ENCODE results near the gene CHST8.
"Not testable (repeated sequence)": the region's sequence is repeated elsewhere in the genome, so short reads cannot be mapped to it uniquely, and the experiment has no call there.

The CHST8 gene

DNA sequence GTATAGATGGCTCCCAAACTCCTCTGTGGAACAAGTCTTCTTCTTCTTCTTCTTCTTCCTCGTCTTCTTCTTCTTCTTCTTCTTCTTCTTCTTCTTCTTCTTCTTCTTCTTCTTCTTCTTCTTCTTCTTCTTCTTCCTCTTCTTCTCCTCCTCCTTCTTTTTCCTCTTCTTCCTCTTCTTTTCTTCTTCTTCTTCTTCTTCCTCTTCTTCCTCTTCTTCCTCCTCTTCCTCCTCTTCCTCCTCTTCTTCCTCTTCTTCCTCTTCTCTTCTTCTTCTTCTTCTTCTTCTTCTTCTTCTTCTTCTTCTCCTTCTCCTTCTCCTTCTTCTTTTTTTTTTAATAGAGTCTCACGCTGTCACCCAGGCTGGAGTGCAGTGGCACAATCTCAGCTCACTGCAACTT, 3.4 kb upstream of the CHST8 start:
- H3K27ac ChIP-seq (ENCODE audit: low read depth, low read length); H3K36me3 ChIP-seq (ENCODE audit: control insufficient read depth, insufficient read depth, low read length); H3K9ac ChIP-seq (ENCODE audit: low read depth, low read length); H3K4me1 ChIP-seq (ENCODE audit: control insufficient read depth, insufficient read depth, low read length); H3K4me3 ChIP-seq (ENCODE audit: low read depth, low read length); H3K9me3 ChIP-seq (ENCODE audit: control insufficient read depth, insufficient read depth, low read length): not testable (repeated sequence)
- peaks cover 46% of the 10 kb centered on the region for H3K27me3 ChIP-seq (ENCODE audit: control insufficient read depth, insufficient read depth, low read length)

DNA sequence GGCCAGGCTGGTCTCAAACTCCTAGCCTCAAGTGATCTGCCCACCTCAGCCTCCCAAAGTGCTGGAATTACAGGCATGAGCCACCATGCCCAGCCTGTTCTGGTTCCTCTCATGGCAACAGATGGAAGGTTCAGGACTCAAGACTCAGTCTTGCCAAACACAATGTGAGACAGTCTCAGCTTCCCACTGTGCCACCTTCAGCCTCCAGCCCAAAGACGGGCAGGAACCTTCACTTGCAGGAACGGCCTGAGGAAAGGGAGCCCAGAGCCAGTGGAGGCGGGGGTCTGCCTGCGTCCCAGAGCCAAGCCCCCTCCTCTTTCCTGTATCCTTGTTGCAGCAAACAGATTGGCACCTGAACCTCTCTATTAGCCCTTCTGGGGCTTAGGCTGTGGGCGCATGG, 2.9 kb upstream of the CHST8 start:
- no peak overlapping the region for H3K27ac ChIP-seq (ENCODE audit: low read depth, low read length)
- peaks cover 52% of the 10 kb centered on the region for H3K27me3 ChIP-seq (ENCODE audit: control insufficient read depth, insufficient read depth, low read length)
- no peak overlapping the region for H3K4me3 ChIP-seq (ENCODE audit: low read depth, low read length)
- no peak overlapping the region for H3K9ac ChIP-seq (ENCODE audit: low read depth, low read length)
- no peaks in the 10 kb centered on the region for H3K36me3 ChIP-seq (ENCODE audit: control insufficient read depth, insufficient read depth, low read length)
- H3K4me1 ChIP-seq (ENCODE audit: control insufficient read depth, insufficient read depth, low read length) = peaks cover 8% of the 10 kb centered on the region
- H3K9me3 ChIP-seq (ENCODE audit: control insufficient read depth, insufficient read depth, low read length) = no peaks in the 10 kb centered on the region

DNA sequence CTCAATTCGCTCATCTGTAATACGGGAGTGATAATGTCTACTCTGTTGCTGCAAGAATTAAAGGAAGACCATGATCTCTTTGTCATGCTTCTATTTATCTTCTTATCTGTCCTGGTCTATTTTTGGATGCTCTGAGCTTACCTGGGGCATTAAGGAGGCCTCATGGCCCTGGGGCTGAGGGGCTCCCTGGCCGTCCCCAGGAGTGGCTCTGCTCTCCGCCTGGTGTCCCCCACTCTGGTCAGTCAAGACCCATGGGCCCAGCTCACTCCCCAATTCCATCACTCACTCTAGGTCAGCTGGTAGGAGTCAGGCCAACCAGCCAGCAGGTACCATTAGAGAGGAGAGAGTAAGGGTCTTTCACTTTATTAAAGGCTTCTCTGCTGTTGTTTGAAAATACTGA, 1.1 kb upstream of the CHST8 start:
- H3K36me3 ChIP-seq (ENCODE audit: control insufficient read depth, insufficient read depth, low read length) = no peaks in the 10 kb centered on the region
- H3K4me1 ChIP-seq (ENCODE audit: control insufficient read depth, insufficient read depth, low read length) = peaks cover 11% of the 10 kb centered on the region
- peaks cover 62% of the 10 kb centered on the region for H3K27me3 ChIP-seq (ENCODE audit: control insufficient read depth, insufficient read depth, low read length)
- no peaks in the 10 kb centered on the region for H3K9me3 ChIP-seq (ENCODE audit: control insufficient read depth, insufficient read depth, low read length)
- H3K27ac ChIP-seq (ENCODE audit: low read depth, low read length) = no peak overlapping the region
- H3K9ac ChIP-seq (ENCODE audit: low read depth, low read length) = no peak overlapping the region
- H3K4me3 ChIP-seq (ENCODE audit: low read depth, low read length) = no peak overlapping the region

DNA sequence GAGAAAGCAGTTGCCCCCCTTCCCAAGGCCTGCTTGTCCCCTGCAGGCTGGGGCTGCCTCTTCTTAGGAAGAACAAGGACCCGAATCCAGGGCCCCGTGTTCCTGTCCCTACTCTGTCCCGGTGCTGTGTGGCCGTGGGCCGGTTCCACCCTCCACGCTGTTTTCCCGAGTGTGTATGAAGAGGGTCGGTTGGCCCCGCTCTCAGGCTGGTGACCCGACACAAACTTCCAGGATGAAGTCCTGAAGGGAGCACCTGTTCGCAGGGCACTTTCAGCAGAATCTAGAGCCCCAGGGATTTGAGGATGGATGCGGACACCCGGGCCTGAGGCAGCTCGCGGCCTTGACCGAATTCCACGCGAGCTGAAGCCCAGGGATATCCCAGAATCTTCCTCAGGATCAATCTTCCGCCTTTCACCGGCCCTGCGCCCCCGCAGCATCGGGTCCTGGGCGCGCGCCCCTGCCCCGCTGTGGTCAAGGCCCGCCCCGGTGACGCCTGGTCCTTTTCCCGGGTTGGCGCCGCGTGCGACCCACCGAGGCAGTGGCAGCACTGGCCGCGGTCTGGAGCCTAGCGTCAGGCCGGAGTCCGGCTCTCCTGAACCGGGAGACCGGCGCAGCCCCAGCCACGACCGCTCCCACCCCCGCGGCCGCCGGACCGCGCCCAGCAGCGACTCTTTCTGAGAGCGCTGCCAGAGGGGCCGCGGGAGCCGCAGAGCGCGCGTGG, 528 bp upstream of the CHST8 start:
- Histone ChIP-seq H3K27me3 (ENCODE audit: control insufficient read depth, insufficient read depth, low read length) (peaks cover 62% of the 10 kb centered on the region), H3K9ac (ENCODE audit: low read depth, low read length) (no peak overlapping the region), H3K4me3 (ENCODE audit: low read depth, low read length) (peak overlapping the region; percentile 75; the same call in 1 of the 2 replicates)

DNA sequence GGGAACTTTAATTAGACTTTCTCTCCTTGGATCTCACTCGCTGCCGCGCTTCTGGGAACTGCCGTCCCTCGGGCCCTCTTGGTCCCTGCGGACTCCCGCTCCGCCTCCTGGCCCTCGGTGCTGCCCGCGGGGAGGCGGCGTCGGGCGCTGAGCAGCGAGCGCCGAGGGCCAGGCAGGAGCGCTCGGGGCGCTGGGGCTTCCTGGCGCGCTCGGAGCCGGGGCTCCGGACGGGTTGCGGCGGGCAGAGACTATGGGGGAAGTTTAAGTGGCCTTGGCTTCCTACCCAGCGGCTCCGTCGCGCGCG, 704 bp downstream of the CHST8 start:
- no peaks in the 10 kb centered on the region for H3K36me3 ChIP-seq (ENCODE audit: control insufficient read depth, insufficient read depth, low read length)
- no peaks in the 10 kb centered on the region for H3K9me3 ChIP-seq (ENCODE audit: control insufficient read depth, insufficient read depth, low read length)
- no peak overlapping the region; the same call in 1 of the 2 replicates for H3K9ac ChIP-seq (ENCODE audit: low read depth, low read length)
- peaks cover 62% of the 10 kb centered on the region for H3K27me3 ChIP-seq (ENCODE audit: control insufficient read depth, insufficient read depth, low read length)
- peak overlapping the region; percentile 75 for H3K4me3 ChIP-seq (ENCODE audit: low read depth, low read length)
- peaks cover 17% of the 10 kb centered on the region for H3K4me1 ChIP-seq (ENCODE audit: control insufficient read depth, insufficient read depth, low read length)
- no peak overlapping the region for H3K27ac ChIP-seq (ENCODE audit: low read depth, low read length)

More for the DNA sequence above, 528 bp upstream of the CHST8 start:
- Histone ChIP-seq H3K36me3 (ENCODE audit: control insufficient read depth, insufficient read depth, low read length) (no peaks in the 10 kb centered on the region), H3K9me3 (ENCODE audit: control insufficient read depth, insufficient read depth, low read length) (no peaks in the 10 kb centered on the region), H3K27ac (ENCODE audit: low read depth, low read length) (no peak overlapping the region), H3K4me1 (ENCODE audit: control insufficient read depth, insufficient read depth, low read length) (peaks cover 12% of the 10 kb centered on the region)

DNA sequence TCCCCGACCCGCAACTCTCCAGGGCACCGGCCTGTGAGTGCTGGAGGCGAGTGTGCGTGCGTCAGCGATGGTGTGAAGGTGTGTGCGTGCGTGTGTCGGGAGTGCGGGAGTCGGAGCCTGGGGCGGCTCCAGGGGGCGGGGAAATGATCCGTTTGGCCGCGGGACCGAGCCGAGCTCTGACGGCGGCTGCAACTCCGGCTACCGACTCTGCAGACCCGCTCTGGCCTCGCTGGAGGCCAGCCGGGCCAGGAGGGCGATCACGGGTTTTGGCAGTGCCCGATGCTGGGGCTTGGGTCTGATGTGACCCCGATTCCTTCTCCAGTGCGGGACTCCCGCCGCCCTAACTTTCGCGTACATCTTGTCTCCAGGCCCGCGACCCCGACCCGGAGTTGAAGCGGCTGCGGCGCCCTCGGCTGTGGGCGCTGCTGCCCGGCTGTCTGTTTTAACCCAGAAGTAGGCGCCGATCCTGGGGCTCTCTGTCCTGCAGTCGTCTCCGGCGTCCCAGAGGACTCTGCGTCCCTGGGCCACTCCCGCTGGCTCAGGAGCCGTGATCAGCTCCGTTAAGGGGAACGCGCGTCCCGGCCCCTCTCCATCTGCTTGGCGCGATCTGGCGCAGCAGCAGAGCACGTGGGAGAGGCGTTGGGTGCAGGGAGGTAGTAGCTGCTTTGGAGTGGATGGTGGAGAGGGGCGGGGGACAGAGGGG, 1.2 kb downstream of the CHST8 start:
- Histone ChIP-seq H3K4me1 (ENCODE audit: control insufficient read depth, insufficient read depth, low read length) (peaks cover 17% of the 10 kb centered on the region), H3K9ac (ENCODE audit: low read depth, low read length) (no peak overlapping the region; the same call in 1 of the 2 replicates), H3K27ac (ENCODE audit: low read depth, low read length) (no peak overlapping the region), H3K36me3 (ENCODE audit: control insufficient read depth, insufficient read depth, low read length) (no peaks in the 10 kb centered on the region), H3K4me3 (ENCODE audit: low read depth, low read length) (peak overlapping the region; percentile 75), H3K27me3 (ENCODE audit: control insufficient read depth, insufficient read depth, low read length) (peaks cover 60% of the 10 kb centered on the region), H3K9me3 (ENCODE audit: control insufficient read depth, insufficient read depth, low read length) (no peaks in the 10 kb centered on the region)

DNA sequence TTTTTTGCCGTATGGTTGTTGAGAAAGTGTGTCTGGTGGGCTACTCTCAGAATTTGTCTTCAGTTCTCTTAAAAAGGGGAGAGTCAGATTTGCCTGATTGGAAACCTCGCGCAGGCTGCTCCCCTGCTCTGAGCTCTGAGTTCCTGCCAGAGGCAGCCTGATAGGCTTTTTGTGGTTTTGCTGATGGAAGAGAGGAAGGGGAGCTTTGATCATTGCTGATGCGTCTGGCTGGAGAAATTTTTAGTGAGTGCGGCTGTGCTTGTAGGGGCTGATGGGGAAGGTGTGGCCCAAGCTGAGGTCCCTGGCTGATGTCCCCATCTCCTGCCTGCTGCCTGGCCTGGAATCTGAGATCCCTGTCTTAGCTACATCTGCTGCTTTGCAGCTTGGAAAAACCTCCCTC, 2.8 kb downstream of the CHST8 start:
- H3K4me1 ChIP-seq (ENCODE audit: control insufficient read depth, insufficient read depth, low read length) = peaks cover 17% of the 10 kb centered on the region

DNA sequence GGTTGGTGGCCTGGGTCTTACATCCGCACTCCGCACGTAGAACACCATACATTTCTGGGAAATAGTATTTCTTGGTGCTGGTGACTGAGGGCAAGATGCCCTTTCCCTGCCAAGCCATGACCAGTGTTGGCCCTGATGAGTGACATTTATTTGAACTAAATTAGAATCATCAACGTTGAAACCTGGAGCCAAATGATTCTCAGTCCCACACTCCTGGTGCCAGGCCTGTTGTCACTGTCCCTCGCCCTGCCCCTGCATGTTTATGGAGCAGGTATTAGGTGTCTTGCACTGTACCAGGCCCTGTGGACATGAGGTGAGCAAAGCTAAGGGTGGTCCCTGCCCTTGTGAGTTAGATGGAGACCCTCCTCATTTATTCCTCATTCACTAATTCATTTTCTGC, 5.8 kb downstream of the CHST8 start:
- Histone ChIP-seq H3K27me3 (ENCODE audit: control insufficient read depth, insufficient read depth, low read length) (peaks cover 24% of the 10 kb centered on the region), H3K4me1 (ENCODE audit: control insufficient read depth, insufficient read depth, low read length) (peaks cover 24% of the 10 kb centered on the region), H3K27ac (ENCODE audit: low read depth, low read length) (no peak overlapping the region), H3K9me3 (ENCODE audit: control insufficient read depth, insufficient read depth, low read length) (no peaks in the 10 kb centered on the region), H3K9ac (ENCODE audit: low read depth, low read length) (no peak overlapping the region), H3K4me3 (ENCODE audit: low read depth, low read length) (no peak overlapping the region), H3K36me3 (ENCODE audit: control insufficient read depth, insufficient read depth, low read length) (no peaks in the 10 kb centered on the region)

More for the DNA sequence above, 2.8 kb downstream of the CHST8 start:
- H3K4me3 ChIP-seq (ENCODE audit: low read depth, low read length) = no peak overlapping the region
- H3K9ac ChIP-seq (ENCODE audit: low read depth, low read length) = no peak overlapping the region
- H3K27me3 ChIP-seq (ENCODE audit: control insufficient read depth, insufficient read depth, low read length) = peaks cover 49% of the 10 kb centered on the region
- H3K36me3 ChIP-seq (ENCODE audit: control insufficient read depth, insufficient read depth, low read length) = no peaks in the 10 kb centered on the region
- no peaks in the 10 kb centered on the region for H3K9me3 ChIP-seq (ENCODE audit: control insufficient read depth, insufficient read depth, low read length)
- no peak overlapping the region for H3K27ac ChIP-seq (ENCODE audit: low read depth, low read length)

DNA sequence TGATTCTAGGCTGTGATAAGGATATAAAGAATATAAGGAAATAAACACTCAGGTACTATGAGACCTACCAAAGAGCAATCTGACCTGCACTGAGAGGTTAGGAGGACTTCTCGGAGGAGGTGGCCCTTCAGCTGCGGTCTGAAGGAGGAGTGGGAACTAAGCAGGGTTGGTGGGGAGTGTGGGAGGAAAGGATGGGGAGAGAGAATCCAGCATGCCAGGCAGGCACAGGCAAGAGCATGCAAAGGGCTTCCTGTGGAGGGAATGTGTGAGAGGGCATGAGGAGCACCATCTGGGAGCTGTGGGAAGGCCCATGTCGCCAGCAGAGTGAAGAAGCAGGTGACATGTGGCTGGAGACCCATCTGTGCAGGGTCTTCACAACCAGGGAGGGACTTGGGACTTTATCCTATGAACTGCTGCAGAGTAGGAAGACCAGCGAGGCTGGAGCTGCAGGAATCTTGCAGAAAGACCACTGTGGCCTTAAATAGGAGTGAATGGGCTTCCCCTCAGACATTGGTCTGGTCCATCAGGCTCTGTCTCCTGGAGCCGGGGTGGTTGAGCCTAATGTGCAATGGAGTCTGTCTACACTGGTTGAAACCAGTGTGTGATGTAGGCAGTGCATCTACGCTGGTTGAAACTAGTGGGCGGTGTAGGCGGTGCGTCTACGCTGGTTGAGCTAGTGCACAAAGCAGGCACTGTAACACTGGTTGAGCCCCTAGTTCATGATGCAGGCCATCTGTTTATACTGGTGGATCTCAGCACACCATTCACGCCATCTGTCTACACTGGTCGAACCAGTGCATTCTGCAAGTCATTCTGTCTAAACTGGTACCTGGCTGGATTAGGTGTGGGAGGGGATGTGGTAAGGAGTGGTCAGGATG, 6.4 kb downstream of the CHST8 start:
- Histone ChIP-seq H3K27ac (ENCODE audit: low read depth, low read length) (no peak overlapping the region), H3K9me3 (ENCODE audit: control insufficient read depth, insufficient read depth, low read length) (no peaks in the 10 kb centered on the region), H3K27me3 (ENCODE audit: control insufficient read depth, insufficient read depth, low read length) (peaks cover 18% of the 10 kb centered on the region), H3K9ac (ENCODE audit: low read depth, low read length) (no peak overlapping the region), H3K4me1 (ENCODE audit: control insufficient read depth, insufficient read depth, low read length) (peaks cover 23% of the 10 kb centered on the region), H3K36me3 (ENCODE audit: control insufficient read depth, insufficient read depth, low read length) (no peaks in the 10 kb centered on the region), H3K4me3 (ENCODE audit: low read depth, low read length) (no peak overlapping the region)

DNA sequence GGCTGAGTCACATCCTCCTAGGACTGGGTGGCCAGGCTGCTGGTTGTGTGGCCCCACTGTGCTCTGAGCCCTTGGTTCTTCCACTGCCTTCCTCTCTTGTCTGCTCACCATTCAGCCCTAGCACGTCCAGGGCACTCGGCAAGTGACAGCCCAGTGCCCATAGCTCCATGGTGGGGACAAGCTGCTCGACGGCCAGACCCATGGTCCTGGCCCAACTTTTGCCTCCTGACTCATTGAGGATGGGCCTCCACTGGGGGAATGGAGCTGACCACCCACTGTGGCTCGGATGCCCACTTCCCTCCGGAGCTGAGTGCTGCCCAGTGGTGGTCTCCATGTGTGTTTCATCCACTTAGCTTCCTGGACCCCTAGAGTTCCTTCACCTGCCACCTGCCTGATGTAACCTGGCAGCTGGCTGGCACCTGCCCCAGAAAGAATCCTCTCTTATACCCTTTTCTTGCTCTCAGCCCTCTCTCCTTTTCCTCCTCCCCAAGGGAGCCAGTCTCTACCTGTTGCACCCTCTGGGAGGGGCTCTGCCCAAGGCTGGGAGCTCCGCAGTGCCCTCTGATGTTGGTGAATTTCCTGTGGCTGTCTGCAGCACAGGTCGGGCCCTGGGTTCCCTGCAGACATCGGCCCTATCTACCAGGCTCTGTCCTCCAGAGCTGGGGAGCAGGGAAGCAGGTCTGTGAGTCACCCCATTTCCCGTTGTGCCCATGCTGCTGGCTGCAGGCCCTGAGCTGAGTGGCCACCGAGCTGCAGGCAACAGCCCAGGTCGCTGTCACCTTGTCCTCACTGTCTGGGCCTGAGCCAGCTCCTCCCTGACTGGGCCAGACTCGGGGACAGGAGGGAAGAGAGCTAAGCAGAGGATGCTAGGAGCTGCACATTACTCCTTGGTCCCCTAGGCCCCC, 7.4 kb downstream of the CHST8 start:
- peaks cover 8% of the 10 kb centered on the region for H3K27me3 ChIP-seq (ENCODE audit: control insufficient read depth, insufficient read depth, low read length)
- H3K36me3 ChIP-seq (ENCODE audit: control insufficient read depth, insufficient read depth, low read length) = no peaks in the 10 kb centered on the region
- no peak overlapping the region for H3K9ac ChIP-seq (ENCODE audit: low read depth, low read length)
- no peak overlapping the region for H3K4me3 ChIP-seq (ENCODE audit: low read depth, low read length)
- no peak overlapping the region for H3K27ac ChIP-seq (ENCODE audit: low read depth, low read length)
- H3K9me3 ChIP-seq (ENCODE audit: control insufficient read depth, insufficient read depth, low read length) = no peaks in the 10 kb centered on the region
- peaks cover 14% of the 10 kb centered on the region for H3K4me1 ChIP-seq (ENCODE audit: control insufficient read depth, insufficient read depth, low read length)

Measured in HUES48 (cell line).